ENCODE results near the gene PRELP. TPM values are rescaled to one million over a fixed set of nuclear protein-coding genes. Genes with fewer than 3 reads are reported as not detected.

Gene PRELP
- total and polyA plus RNA-seq, 4 donors = 0.09 to 5.8 (median 3.6) TPM

DNA sequence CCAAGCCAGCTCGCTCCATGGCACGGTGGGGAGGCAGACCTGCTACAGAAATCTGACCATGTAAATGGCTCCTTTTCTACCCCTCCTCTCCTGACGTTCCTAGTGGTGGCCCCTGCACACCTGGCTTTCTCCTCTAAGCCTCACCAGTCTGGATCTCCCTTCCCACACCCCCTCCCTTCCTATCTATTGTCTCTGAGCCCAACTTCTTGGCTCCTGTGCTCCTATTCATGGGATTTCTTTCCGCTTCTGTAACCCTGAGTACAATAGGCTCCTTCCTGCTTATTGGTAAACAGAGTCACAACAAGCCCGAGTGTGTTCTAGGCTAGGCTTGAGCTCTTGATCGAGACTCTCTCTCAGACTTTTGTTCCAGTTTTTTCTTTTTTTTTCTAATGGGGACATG is 35.9 kb downstream of the PRELP start:
- Histone ChIP-seq H3K4me3 (ENCODE audit: low read depth in 1 of 3, low read length in 3 of 3) (no peak overlapping the region), H3K9ac (ENCODE audit: low read depth in 1 of 2, low read length in 2 of 2) (no peak overlapping the region), H3K27ac (ENCODE audit: low read depth in 1 of 2, low read length in 2 of 2) (no peak overlapping the region), H3K4me1 (ENCODE audit: control insufficient read depth in 4 of 4, insufficient read depth in 4 of 4, low read length in 3 of 4) (peaks cover 0 to 3% (median 0%) of the 10 kb centered on the region in 4 donors), H3K9me3 (ENCODE audit: control insufficient read depth in 4 of 4, low read length in 3 of 4) (no peaks in the 10 kb centered on the region), H3K36me3 (ENCODE audit: control insufficient read depth in 4 of 4, insufficient read depth in 3 of 4, low read depth in 1 of 4, low read length in 3 of 4) (no peaks in the 10 kb centered on the region), H3K27me3 (ENCODE audit: control insufficient read depth in 4 of 4, insufficient read depth in 4 of 4, low read length in 3 of 4) (no peaks in the 10 kb centered on the region)
- DNase-seq (ENCODE audit: low spot score) = no peak
- 81% methylated on average over 6 of the region's 6 CpGs for WGBS
- TF ChIP-seq GABPA (IDR thresholded peaks at IDR 0.05 in 1 of 2, conservative IDR thresholded peaks at IDR 0.05 in 1 of 2) (no peak), RXRA (IDR thresholded peaks at IDR 0.05) (no peak), FOXA1 (IDR thresholded peaks at IDR 0.05) (no peak), JUND (IDR thresholded peaks at IDR 0.05) (no peak)
- TF ChIP-seq, protein P1, sequence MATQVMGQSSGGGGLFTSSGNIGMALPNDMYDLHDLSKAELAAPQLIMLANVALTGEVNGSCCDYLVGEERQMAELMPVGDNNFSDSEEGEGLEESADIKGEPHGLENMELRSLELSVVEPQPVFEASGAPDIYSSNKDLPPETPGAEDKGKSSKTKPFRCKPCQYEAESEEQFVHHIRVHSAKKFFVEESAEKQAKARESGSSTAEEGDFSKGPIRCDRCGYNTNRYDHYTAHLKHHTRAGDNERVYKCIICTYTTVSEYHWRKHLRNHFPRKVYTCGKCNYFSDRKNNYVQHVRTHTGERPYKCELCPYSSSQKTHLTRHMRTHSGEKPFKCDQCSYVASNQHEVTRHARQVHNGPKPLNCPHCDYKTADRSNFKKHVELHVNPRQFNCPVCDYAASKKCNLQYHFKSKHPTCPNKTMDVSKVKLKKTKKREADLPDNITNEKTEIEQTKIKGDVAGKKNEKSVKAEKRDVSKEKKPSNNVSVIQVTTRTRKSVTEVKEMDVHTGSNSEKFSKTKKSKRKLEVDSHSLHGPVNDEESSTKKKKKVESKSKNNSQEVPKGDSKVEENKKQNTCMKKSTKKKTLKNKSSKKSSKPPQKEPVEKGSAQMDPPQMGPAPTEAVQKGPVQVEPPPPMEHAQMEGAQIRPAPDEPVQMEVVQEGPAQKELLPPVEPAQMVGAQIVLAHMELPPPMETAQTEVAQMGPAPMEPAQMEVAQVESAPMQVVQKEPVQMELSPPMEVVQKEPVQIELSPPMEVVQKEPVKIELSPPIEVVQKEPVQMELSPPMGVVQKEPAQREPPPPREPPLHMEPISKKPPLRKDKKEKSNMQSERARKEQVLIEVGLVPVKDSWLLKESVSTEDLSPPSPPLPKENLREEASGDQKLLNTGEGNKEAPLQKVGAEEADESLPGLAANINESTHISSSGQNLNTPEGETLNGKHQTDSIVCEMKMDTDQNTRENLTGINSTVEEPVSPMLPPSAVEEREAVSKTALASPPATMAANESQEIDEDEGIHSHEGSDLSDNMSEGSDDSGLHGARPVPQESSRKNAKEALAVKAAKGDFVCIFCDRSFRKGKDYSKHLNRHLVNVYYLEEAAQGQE (IDR thresholded peaks at IDR 0.05) = no peak

DNA sequence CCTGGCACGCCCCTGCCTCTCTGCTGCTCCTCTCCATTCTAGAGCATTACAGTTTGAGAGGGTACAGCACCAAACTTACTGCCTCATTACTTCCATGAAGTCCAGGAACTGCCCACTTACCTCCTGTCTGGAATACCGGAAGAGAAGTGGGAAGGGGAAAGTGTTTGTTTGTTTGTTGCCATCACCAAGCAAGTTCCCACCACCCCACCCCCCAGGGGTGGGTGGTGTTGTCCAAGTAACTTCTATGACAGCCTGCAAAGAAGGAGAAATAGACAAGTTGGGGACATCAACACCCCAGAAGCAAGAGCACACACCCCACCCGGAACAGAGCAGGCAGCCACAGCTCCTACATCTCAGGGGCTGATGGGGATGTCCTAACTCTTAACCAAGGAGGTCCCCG is 36.3 kb downstream of the PRELP start:
- WGBS = 90% methylated on average over 4 of the region's 4 CpGs
- Histone ChIP-seq H3K36me3 (ENCODE audit: control insufficient read depth in 4 of 4, insufficient read depth in 3 of 4, low read depth in 1 of 4, low read length in 3 of 4) (no peaks in the 10 kb centered on the region), H3K4me1 (ENCODE audit: control insufficient read depth in 4 of 4, insufficient read depth in 4 of 4, low read length in 3 of 4) (peaks cover 0 to 3% (median 0%) of the 10 kb centered on the region in 4 donors), H3K27me3 (ENCODE audit: control insufficient read depth in 4 of 4, insufficient read depth in 4 of 4, low read length in 3 of 4) (no peaks in the 10 kb centered on the region), H3K4me3 (ENCODE audit: low read depth in 1 of 3, low read length in 3 of 3) (no peak overlapping the region), H3K9me3 (ENCODE audit: control insufficient read depth in 4 of 4, low read length in 3 of 4) (no peaks in the 10 kb centered on the region), H3K27ac (ENCODE audit: low read depth in 1 of 2, low read length in 2 of 2) (no peak overlapping the region), H3K9ac (ENCODE audit: low read depth in 1 of 2, low read length in 2 of 2) (no peak overlapping the region)
- no peak for DNase-seq (ENCODE audit: low spot score)
- TF ChIP-seq JUND (IDR thresholded peaks at IDR 0.05) (no peak), HNF4G (IDR thresholded peaks at IDR 0.05) (no peak), SP1 (IDR thresholded peaks at IDR 0.05) (no peak), TAF1 (conservative IDR thresholded peaks at IDR 0.05) (no peak), EGR1 (IDR thresholded peaks at IDR 0.05; ENCODE audit: low read depth in 2 of 2) (no peak), FOXA2 (IDR thresholded peaks at IDR 0.05) (no peak)
- TF ChIP-seq, protein P1 (IDR thresholded peaks at IDR 0.05) = no peak
- TF ChIP-seq, protein P2, sequence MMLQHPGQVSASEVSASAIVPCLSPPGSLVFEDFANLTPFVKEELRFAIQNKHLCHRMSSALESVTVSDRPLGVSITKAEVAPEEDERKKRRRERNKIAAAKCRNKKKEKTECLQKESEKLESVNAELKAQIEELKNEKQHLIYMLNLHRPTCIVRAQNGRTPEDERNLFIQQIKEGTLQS (IDR thresholded peaks at IDR 0.05) = no peak
- TF ChIP-seq, protein P3, sequence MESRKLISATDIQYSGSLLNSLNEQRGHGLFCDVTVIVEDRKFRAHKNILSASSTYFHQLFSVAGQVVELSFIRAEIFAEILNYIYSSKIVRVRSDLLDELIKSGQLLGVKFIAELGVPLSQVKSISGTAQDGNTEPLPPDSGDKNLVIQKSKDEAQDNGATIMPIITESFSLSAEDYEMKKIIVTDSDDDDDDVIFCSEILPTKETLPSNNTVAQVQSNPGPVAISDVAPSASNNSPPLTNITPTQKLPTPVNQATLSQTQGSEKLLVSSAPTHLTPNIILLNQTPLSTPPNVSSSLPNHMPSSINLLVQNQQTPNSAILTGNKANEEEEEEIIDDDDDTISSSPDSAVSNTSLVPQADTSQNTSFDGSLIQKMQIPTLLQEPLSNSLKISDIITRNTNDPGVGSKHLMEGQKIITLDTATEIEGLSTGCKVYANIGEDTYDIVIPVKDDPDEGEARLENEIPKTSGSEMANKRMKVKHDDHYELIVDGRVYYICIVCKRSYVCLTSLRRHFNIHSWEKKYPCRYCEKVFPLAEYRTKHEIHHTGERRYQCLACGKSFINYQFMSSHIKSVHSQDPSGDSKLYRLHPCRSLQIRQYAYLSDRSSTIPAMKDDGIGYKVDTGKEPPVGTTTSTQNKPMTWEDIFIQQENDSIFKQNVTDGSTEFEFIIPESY (IDR thresholded peaks at IDR 0.05) = no peak
- TF ChIP-seq, protein P4, sequence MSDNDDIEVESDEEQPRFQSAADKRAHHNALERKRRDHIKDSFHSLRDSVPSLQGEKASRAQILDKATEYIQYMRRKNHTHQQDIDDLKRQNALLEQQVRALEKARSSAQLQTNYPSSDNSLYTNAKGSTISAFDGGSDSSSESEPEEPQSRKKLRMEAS (IDR thresholded peaks at IDR 0.05) = no peak

All from liver (tissue), 9 donors.